Neural progenitor cell (in vitro differentiated cells): ENCODE results near the gene NFS1. TPM values are rescaled to one million over a fixed set of nuclear protein-coding genes. Genes with fewer than 3 reads are reported as not detected.
A peak's percentile ranks its signal among the peaks of the same experiment; 100 is the strongest.
"Not testable (repeated sequence)": the region's sequence is repeated elsewhere in the genome, so short reads cannot be mapped to it uniquely, and the experiment has no call there.

Experiments
- DNase-seq: peaks from one replicate; pipeline ENCODE4 v3.0.0-alpha.2; 2016; ENCODE audit warnings: low spot score
- H2AFZ ChIP-seq: fragments of 200-600 bp; sonication (generic); replicated peaks from 2 replicates; pipeline ENCODE4 v1.6.1; 2016; ENCODE audit warnings: antibody characterized with exemption
- H3F3A ChIP-seq: fragments of 200-600 bp; sonication (generic); 2 replicates; pipeline ENCODE4 v1.6.1; 2016; ENCODE audit warnings: antibody characterized with exemption, low read depth
- H3K27ac ChIP-seq: fragments of 200-600 bp; sonication (generic); 2 replicates; pipeline ENCODE4 v1.5.1; 2016; ENCODE audit warnings: mild to moderate bottlenecking
- H3K27me3 ChIP-seq: fragments of 200-600 bp; sonication (generic); 2 replicates; pipeline ENCODE4 v1.6.1; 2016; ENCODE audit warnings: mild to moderate bottlenecking, moderate library complexity
- H3K36me3 ChIP-seq: fragments of 200-600 bp; sonication (generic); 2 replicates; pipeline ENCODE4 v1.5.1; 2016
- H3K4me1 ChIP-seq: fragments of 200-600 bp; sonication (generic); 2 replicates; pipeline ENCODE4 v1.6.1; 2016; ENCODE audit warnings: mixed run types
- H3K4me2 ChIP-seq: fragments of 200-600 bp; sonication (generic); 2 replicates; pipeline ENCODE4 v1.6.1; 2016
- H3K4me3 ChIP-seq: fragments of 200-600 bp; sonication (generic); 2 replicates; pipeline ENCODE4 v1.5.1; 2016
- H3K79me2 ChIP-seq: fragments of 200-600 bp; sonication (generic); 2 replicates; pipeline ENCODE4 v1.6.1; 2016; ENCODE audit warnings: low read depth
- H3K9ac ChIP-seq: fragments of 200-600 bp; sonication (generic); 2 replicates; pipeline ENCODE4 v1.6.1; 2016
- H3K9me3 ChIP-seq: fragments of 200-600 bp; sonication (generic); 2 replicates; pipeline ENCODE4 v1.5.1; 2016; ENCODE audit warnings: low read depth
- H4K20me1 ChIP-seq: fragments of 200-600 bp; sonication (generic); 2 replicates; pipeline ENCODE4 v1.6.1; 2016; ENCODE audit warnings: low read depth
- H3K27ac Mint-ChIP-seq: 3 replicates; pipeline ENCODE4 v1.8.0; 2021; ENCODE audit warnings: mixed read lengths
- H3K27me3 Mint-ChIP-seq: 2 replicates; pipeline ENCODE4 v1.8.0; 2022; ENCODE audit warnings: low read depth, mild to moderate bottlenecking, inconsistent platforms, moderate library complexity, mixed read lengths; ENCODE audit not compliant: insufficient read depth
- H3K36me3 Mint-ChIP-seq: 3 replicates; pipeline ENCODE4 v1.8.0; 2021; ENCODE audit warnings: mixed read lengths
- H3K4me1 Mint-ChIP-seq: 3 replicates; pipeline ENCODE4 v1.8.0; 2021; ENCODE audit warnings: mixed read lengths
- H3K4me3 Mint-ChIP-seq: 3 replicates; pipeline ENCODE4 v1.8.0; 2021; ENCODE audit warnings: mild to moderate bottlenecking, moderate library complexity, mixed read lengths
- H3K9me3 Mint-ChIP-seq: 3 replicates; pipeline ENCODE4 v1.8.0; 2020; ENCODE audit warnings: mixed read lengths
- CTCF ChIP-seq: fragments of 200-600 bp; sonication (generic); IDR thresholded peaks from 2 replicates; pipeline ENCODE4 v1.5.1; 2017; ENCODE audit warnings: antibody characterized with exemption, mild to moderate bottlenecking
- EZH2 ChIP-seq: fragments of 200-600 bp; sonication (generic); IDR thresholded peaks from 2 replicates; pipeline ENCODE4 v1.6.1; 2017; ENCODE audit warnings: antibody characterized with exemption, mild to moderate bottlenecking, moderate library complexity
- EZH2phosphoT487 ChIP-seq: fragments of 200-600 bp; sonication (generic); IDR thresholded peaks from 2 replicates; pipeline ENCODE4 v1.6.1; 2017; ENCODE audit warnings: antibody characterized with exemption
- total RNA-seq: library from RNA; depleted of rRNA; stranded (reverse); fragments of >200 nt; gene quantifications from 2 replicates; pipeline ENCODE4 v1.2.3, GENCODE V29; 2015; ENCODE audit warnings: low replicate concordance

Gene NFS1
- total RNA-seq, 1 donor from 2014 or later, result 21.7 TPM

GRCh38 chr20:35710039-35710438, 10.9 kb upstream of the NFS1 start:
- no peak overlapping the region for H3K9ac ChIP-seq
- no peak overlapping the region for H3K27ac Mint-ChIP-seq
- H3K9me3 ChIP-seq, result no peaks in the 10 kb centered on the region
- H3K4me3 ChIP-seq, result no peak overlapping the region
- peak overlapping the region; percentile 50 for H3K27ac ChIP-seq
- no peaks in the 10 kb centered on the region for H3K27me3 ChIP-seq
- H3K36me3 Mint-ChIP-seq, result peaks cover 30% of the 10 kb centered on the region
- H3K27me3 Mint-ChIP-seq, result no peaks in the 10 kb centered on the region
- H3K4me1 ChIP-seq, result no peaks in the 10 kb centered on the region
- H3K4me3 Mint-ChIP-seq, result no peak overlapping the region
- no peak overlapping the region for H2AFZ ChIP-seq
- no peak overlapping the region for H3K4me2 ChIP-seq
- peaks cover 94% of the 10 kb centered on the region for H3F3A ChIP-seq
- H3K79me2 ChIP-seq, result peaks cover 96% of the 10 kb centered on the region
- TF ChIP-seq EZH2phosphoT487 (no peak), EZH2 (no peak), CTCF (no peak)
- no peak for DNase-seq
- H4K20me1 ChIP-seq, result peaks cover 94% of the 10 kb centered on the region
- H3K9me3 Mint-ChIP-seq, result no peaks in the 10 kb centered on the region
- H3K36me3 ChIP-seq, result peaks cover 52% of the 10 kb centered on the region
- no peaks in the 10 kb centered on the region for H3K4me1 Mint-ChIP-seq

GRCh38 chr20:35709259-35709658, 10.1 kb upstream of the NFS1 start:
- H3F3A ChIP-seq, result peaks cover 94% of the 10 kb centered on the region
- H3K4me1 Mint-ChIP-seq, result no peaks in the 10 kb centered on the region
- no peaks in the 10 kb centered on the region for H3K4me1 ChIP-seq
- peaks cover 94% of the 10 kb centered on the region for H4K20me1 ChIP-seq
- H3K9me3 ChIP-seq, result no peaks in the 10 kb centered on the region
- no peak overlapping the region for H3K27ac Mint-ChIP-seq
- peaks cover 90% of the 10 kb centered on the region for H3K79me2 ChIP-seq
- H3K4me3 Mint-ChIP-seq, result no peak overlapping the region
- H3K9me3 Mint-ChIP-seq, result no peaks in the 10 kb centered on the region
- H2AFZ ChIP-seq, result no peak overlapping the region
- H3K27me3 ChIP-seq, result no peaks in the 10 kb centered on the region
- peaks cover 30% of the 10 kb centered on the region for H3K36me3 Mint-ChIP-seq
- peak overlapping the region; percentile 50 for H3K27ac ChIP-seq
- peak overlapping the region; percentile 5 for H3K9ac ChIP-seq
- H3K27me3 Mint-ChIP-seq, result no peaks in the 10 kb centered on the region
- no peak for TF ChIP-seq CTCF
- TF ChIP-seq EZH2, result no peak
- TF ChIP-seq EZH2phosphoT487, result no peak
- H3K36me3 ChIP-seq, result peaks cover 57% of the 10 kb centered on the region
- no peak overlapping the region for H3K4me3 ChIP-seq
- H3K4me2 ChIP-seq, result no peak overlapping the region
- no peak for DNase-seq

- Histone ChIP-seq H2AFZ (no peak overlapping the region), H3F3A (peaks cover 94% of the 10 kb centered on the region), H3K4me3 (no peak overlapping the region), H3K27ac (peak overlapping the region; percentile 50), H3K4me1 (no peaks in the 10 kb centered on the region), H3K27me3 (no peaks in the 10 kb centered on the region), H3K9me3 (no peaks in the 10 kb centered on the region), H4K20me1 (peaks cover 92% of the 10 kb centered on the region), H3K4me2 (no peak overlapping the region), H3K9ac (no peak overlapping the region), H3K79me2 (peaks cover 86% of the 10 kb centered on the region), H3K36me3 (peaks cover 58% of the 10 kb centered on the region)
- Mint-ChIP-seq H3K36me3 (peaks cover 29% of the 10 kb centered on the region), H3K27me3 (no peaks in the 10 kb centered on the region), H3K27ac (no peak overlapping the region), H3K4me1 (no peaks in the 10 kb centered on the region), H3K9me3 (no peaks in the 10 kb centered on the region), H3K4me3 (no peak overlapping the region)
- TF ChIP-seq EZH2phosphoT487 (no peak), CTCF (no peak), EZH2 (no peak)
- DNase-seq, result no peak
Measured at GRCh38 chr20:35708502-35708901, 9.3 kb upstream of the NFS1 start.

GRCh38 chr20:35706591-35707529, 7.7 kb upstream of the NFS1 start:
- Histone ChIP-seq H4K20me1 (peaks cover 88% of the 10 kb centered on the region), H3K36me3 (peaks cover 56% of the 10 kb centered on the region), H3K27ac (peak overlapping the region; percentile 50), H3K79me2 (peaks cover 72% of the 10 kb centered on the region), H3F3A (peaks cover 100% of the 10 kb centered on the region)
- not testable (repeated sequence) for DNase-seq, H3K4me1 ChIP-seq, H3K9me3 Mint-ChIP-seq, H3K27me3 Mint-ChIP-seq, H2AFZ ChIP-seq, H3K27ac Mint-ChIP-seq, H3K4me2 ChIP-seq, H3K27me3 ChIP-seq, H3K4me1 Mint-ChIP-seq, H3K4me3 Mint-ChIP-seq, H3K9me3 ChIP-seq, H3K9ac ChIP-seq, H3K4me3 ChIP-seq
- H3K36me3 Mint-ChIP-seq, result peaks cover 25% of the 10 kb centered on the region

- peaks cover 20% of the 10 kb centered on the region for H3K36me3 Mint-ChIP-seq
- H3K27ac ChIP-seq, DNase-seq, H3K27ac Mint-ChIP-seq, H3K4me3 ChIP-seq, H2AFZ ChIP-seq, H3K4me1 Mint-ChIP-seq, H3K27me3 ChIP-seq, H3K4me3 Mint-ChIP-seq, H3K4me1 ChIP-seq, H3K9me3 ChIP-seq, H3K9me3 Mint-ChIP-seq, H3K27me3 Mint-ChIP-seq, H3K9ac ChIP-seq, H3K4me2 ChIP-seq: not testable (repeated sequence)
- Histone ChIP-seq H4K20me1 (peaks cover 78% of the 10 kb centered on the region), H3K36me3 (peaks cover 48% of the 10 kb centered on the region), H3F3A (peaks cover 100% of the 10 kb centered on the region), H3K79me2 (peaks cover 62% of the 10 kb centered on the region)
Measured at GRCh38 chr20:35705894-35706293, 6.7 kb upstream of the NFS1 start.
